BLaER1 (cell line): ENCODE data around the gene STARD4.

ENCODE experiments used
- H3K27ac ChIP-seq: shearing (Covaris generic); formaldehyde crosslinking; 2 replicates; pipeline ENCODE4 v1.8.1; 2022
- H3K27me3 ChIP-seq: shearing (Covaris generic); formaldehyde crosslinking; 2 replicates; pipeline ENCODE4 v1.8.1; 2022
- H3K36me3 ChIP-seq: shearing (Covaris generic); formaldehyde crosslinking; 2 replicates; pipeline ENCODE4 v1.8.1; 2022
- H3K4me1 ChIP-seq: shearing (Covaris generic); formaldehyde crosslinking; 2 replicates; pipeline ENCODE4 v1.8.1; 2022
- H3K4me2 ChIP-seq: shearing (Covaris generic); formaldehyde crosslinking; 2 replicates; pipeline ENCODE4 v1.8.1; 2022
- H3K4me3 ChIP-seq: shearing (Covaris generic); formaldehyde crosslinking; 2 replicates; pipeline ENCODE4 v1.8.1; 2022
- H3K9ac ChIP-seq: shearing (Covaris generic); formaldehyde crosslinking; 2 replicates; pipeline ENCODE4 v1.8.1; 2022
- H3K9me3 ChIP-seq: shearing (Covaris generic); formaldehyde crosslinking; 2 replicates; pipeline ENCODE4 v1.8.1; 2022
- H4K20me1 ChIP-seq: shearing (Covaris generic); formaldehyde crosslinking; 2 replicates; pipeline ENCODE4 v1.8.1; 2022
- Cebpa-rat ChIP-seq: shearing (Covaris generic); IDR thresholded peaks from 2 replicates; pipeline ENCODE4 v1.8.1; 2022

STARD4 gene, protein sequence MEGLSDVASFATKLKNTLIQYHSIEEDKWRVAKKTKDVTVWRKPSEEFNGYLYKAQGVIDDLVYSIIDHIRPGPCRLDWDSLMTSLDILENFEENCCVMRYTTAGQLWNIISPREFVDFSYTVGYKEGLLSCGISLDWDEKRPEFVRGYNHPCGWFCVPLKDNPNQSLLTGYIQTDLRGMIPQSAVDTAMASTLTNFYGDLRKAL

DNA sequence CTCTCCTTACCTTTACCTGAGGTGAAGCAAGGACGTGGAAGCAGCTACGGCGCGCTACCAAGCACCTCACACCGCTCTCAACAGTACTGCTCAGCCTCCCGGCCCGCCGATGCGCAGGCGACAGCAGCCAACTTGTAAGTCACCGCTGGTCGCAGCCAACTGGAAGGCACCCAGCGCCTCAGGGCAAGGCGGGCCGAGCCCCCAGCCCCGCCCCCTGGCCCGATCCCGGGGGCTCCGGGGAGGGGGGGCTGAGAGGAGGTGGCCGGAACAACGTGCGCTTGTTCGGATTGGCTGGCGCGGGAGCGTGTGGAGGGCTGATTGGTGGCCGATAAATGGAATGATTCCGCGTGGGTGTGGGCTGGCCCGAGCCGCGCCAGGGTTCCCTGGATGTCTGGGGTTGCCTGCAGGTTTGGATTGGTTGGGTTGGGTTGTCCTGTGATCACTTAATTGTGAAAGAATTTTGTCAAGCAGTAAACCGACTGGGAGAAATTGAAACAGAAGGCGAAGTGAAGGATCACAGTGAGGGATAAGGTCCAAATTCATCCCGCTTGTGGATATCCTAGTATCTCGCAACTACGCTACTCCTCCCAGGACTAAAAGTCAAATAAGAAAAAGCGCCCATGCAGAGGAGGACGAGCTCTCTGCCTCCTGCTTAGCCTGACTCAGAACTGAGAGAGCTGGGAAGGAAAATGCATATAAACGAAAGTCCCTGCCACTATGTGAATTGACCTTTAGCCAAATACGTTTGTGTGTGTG is at the start of gene STARD4:
TSS of gene STARD4 (minus strand) at position 161 of the 756 bp plus-strand sequence. CDS start 5,102 bp downstream, outside the sequence.
- peak within 1 kb of the TSS; percentile 91 for H3K9ac ChIP-seq
- TF ChIP-seq Cebpa-rat: no peak
- H3K4me2 ChIP-seq: peak within 1 kb of the TSS; percentile 91
- no peaks in the 10 kb centered on the region for H3K9me3 ChIP-seq
- no peaks in the 10 kb centered on the region for H3K36me3 ChIP-seq
- H3K27me3 ChIP-seq: no peaks in the 10 kb centered on the region
- H3K27ac ChIP-seq: peak within 1 kb of the TSS; percentile 86
- H3K4me1 ChIP-seq: peaks cover 41% of the 10 kb centered on the region
- no peaks in the 10 kb centered on the region for H4K20me1 ChIP-seq
- H3K4me3 ChIP-seq: peak within 1 kb of the TSS; percentile 97

DNA sequence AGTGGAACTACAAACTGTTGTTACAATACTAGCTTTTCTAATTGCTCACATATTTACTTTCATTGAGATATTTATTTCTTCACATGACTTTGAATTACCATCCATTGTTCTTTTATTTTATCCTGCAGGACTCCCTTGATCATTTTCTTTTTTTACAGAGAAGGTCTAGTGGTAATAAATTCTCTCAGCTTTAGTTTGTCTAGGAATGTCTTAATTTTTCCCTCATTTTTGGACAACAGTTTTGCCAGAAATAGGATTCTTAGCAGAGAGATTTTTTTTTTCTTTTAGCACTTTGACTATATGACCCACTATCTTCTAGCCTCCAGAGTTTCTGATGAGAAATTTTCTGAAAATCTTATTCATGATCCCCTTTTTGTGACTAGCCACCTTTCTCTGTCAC is 47.3 kb upstream of the STARD4 start:
- no peaks in the 10 kb centered on the region for H3K27me3 ChIP-seq
- no peak overlapping the region for H3K4me2 ChIP-seq
- H4K20me1 ChIP-seq: no peaks in the 10 kb centered on the region
- no peak for TF ChIP-seq Cebpa-rat
- peaks cover 9% of the 10 kb centered on the region for H3K4me1 ChIP-seq
- H3K4me3 ChIP-seq: no peak overlapping the region
- no peak overlapping the region for H3K27ac ChIP-seq
- H3K9me3 ChIP-seq: 0 out of 2 replicates have a peak, but pooled peaks cover 4% of the 10 kb centered on the region
- no peak overlapping the region for H3K9ac ChIP-seq
- no peaks in the 10 kb centered on the region for H3K36me3 ChIP-seq

DNA sequence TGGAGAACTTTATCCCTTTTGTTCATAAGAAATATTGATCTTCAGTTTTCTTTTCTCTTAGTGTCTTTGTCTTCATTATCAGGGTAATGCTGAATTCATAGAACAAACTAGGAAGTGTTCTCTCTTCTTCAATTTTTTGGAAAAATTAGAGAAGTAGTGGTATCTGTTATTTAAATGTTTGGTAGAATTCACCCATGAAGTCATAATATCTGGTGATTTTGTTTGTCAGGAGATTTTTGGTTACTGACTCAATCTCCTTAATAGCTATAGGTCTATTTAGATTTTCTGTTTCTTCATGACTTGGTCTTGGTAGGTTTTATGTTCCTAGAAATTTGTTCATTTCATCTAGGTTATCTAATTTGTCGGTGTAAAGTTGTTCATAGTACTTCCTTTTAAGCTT is 45.4 kb upstream of the STARD4 start:
- Histone ChIP-seq H3K4me2 (no peak overlapping the region), H3K27me3 (no peaks in the 10 kb centered on the region), H3K4me3 (no peak overlapping the region), H3K9me3 (0 out of 2 replicates have a peak, but pooled peaks cover 4% of the 10 kb centered on the region), H3K9ac (no peak overlapping the region), H3K36me3 (no peaks in the 10 kb centered on the region), H3K27ac (no peak overlapping the region), H3K4me1 (no peaks in the 10 kb centered on the region), H4K20me1 (no peaks in the 10 kb centered on the region)
- no peak for TF ChIP-seq Cebpa-rat

DNA sequence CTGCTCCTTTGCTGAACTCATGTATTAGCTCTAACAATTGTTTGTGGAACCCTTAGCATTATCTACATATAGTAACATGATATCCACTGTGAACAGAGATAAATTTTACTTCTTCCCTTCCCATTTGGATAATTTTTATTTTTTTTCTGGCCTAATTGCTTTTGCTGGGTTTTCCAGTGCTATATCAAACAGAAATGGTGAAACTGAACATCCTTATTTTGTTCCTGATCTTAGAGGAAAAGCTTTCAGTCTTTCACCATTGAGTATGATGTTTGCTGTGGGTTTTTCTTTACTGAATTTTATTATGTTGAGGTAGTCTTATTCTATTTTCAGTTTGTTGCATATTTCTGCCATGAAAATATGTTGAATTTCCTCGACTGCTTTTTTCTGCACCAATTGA is 44.8 kb upstream of the STARD4 start:
- Histone ChIP-seq H3K9me3 (0 out of 2 replicates have a peak, but pooled peaks cover 4% of the 10 kb centered on the region), H3K9ac (no peak overlapping the region), H3K4me2 (no peak overlapping the region), H3K4me3 (no peak overlapping the region), H3K4me1 (no peaks in the 10 kb centered on the region), H4K20me1 (no peaks in the 10 kb centered on the region), H3K36me3 (no peaks in the 10 kb centered on the region), H3K27me3 (no peaks in the 10 kb centered on the region), H3K27ac (no peak overlapping the region)
- TF ChIP-seq Cebpa-rat: no peak

DNA sequence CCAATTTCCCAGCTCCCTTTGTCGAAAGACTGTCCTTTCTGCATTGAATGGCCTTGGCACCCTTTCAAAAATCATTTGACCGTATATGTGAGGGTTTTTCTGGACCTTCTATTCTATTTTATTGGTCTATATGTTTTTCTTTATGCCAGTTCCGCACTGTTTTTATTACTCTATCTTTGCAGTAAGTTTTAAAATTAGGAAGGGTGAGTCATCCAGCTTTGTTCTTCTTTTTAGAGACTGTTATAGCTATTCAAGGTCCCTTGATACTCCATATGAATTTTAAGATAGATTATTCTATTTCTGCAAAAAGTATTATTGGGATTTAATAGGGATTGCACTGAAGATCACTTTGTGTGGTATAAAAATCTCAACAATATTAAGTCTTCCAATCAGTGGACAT is 44.2 kb upstream of the STARD4 start:
- Histone ChIP-seq H3K4me3 (no peak overlapping the region), H3K27me3 (no peaks in the 10 kb centered on the region)
- TF ChIP-seq Cebpa-rat: no peak

GRCh38 chr5:111555760-111556159 is 43.4 kb upstream of the STARD4 start:
- no peak overlapping the region for H3K4me3 ChIP-seq
- no peaks in the 10 kb centered on the region for H3K27me3 ChIP-seq
- no peak for TF ChIP-seq Cebpa-rat
- no peaks in the 10 kb centered on the region for H3K36me3 ChIP-seq
- no peak overlapping the region for H3K4me2 ChIP-seq
- no peak overlapping the region for H3K9ac ChIP-seq
- 0 out of 2 replicates have a peak, but pooled peaks cover under 1% of the 10 kb centered on the region for H3K9me3 ChIP-seq
- H3K27ac ChIP-seq: no peak overlapping the region
- H4K20me1 ChIP-seq: no peaks in the 10 kb centered on the region
- peaks cover 11% of the 10 kb centered on the region for H3K4me1 ChIP-seq

More for the DNA sequence above, 44.2 kb upstream of the STARD4 start:
- Histone ChIP-seq H3K9me3 (0 out of 2 replicates have a peak, but pooled peaks cover 4% of the 10 kb centered on the region), H4K20me1 (no peaks in the 10 kb centered on the region), H3K27ac (no peak overlapping the region), H3K4me1 (peaks cover 4% of the 10 kb centered on the region), H3K4me2 (no peak overlapping the region), H3K36me3 (no peaks in the 10 kb centered on the region), H3K9ac (no peak overlapping the region)

DNA sequence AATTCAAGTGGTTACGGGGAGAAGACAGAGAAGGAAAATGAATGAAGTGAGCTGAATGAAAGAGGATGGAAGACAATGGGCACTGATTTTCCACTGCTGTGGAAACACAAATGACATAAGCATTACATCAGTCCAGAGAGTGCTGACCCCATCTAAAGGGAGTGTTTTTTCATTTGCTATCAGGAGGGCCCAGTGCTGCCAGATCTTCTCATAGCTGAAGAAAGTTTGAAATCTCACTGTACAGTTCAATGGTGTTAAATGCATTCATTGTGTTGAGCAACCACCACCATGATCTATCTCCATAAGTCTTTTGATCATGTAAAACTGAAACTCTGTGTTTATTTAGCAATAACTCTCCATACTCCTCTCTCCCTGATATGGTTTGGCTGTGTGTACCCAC is 41.5 kb upstream of the STARD4 start:
- peaks cover 13% of the 10 kb centered on the region for H3K4me1 ChIP-seq
- H3K27ac ChIP-seq: no peak overlapping the region
- H3K27me3 ChIP-seq: no peaks in the 10 kb centered on the region
- no peaks in the 10 kb centered on the region for H4K20me1 ChIP-seq
- no peak for TF ChIP-seq Cebpa-rat
- H3K36me3 ChIP-seq: no peaks in the 10 kb centered on the region
- H3K9ac ChIP-seq: no peak overlapping the region
- no peak overlapping the region for H3K4me3 ChIP-seq
- no peaks in the 10 kb centered on the region for H3K9me3 ChIP-seq
- H3K4me2 ChIP-seq: no peak overlapping the region

DNA sequence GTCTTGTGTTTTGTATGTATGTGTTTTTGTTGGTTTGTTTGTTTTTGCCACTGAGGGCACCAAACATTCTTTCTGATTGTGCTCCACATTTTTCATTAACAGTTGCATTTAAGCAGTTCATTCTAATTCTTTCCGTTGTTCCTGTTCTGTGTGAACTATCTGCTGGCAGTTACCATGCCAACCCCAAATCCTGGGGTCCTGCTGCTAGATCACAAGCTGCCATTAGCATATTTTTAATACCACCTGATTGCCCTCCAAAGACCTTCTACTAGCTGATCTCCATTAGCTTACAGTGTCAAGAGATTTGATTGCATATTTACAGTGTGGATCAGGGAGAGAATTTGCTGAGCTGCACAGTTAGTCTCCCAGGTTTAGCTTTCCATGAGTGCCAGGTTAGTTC is 40.6 kb upstream of the STARD4 start:
- Histone ChIP-seq H3K9ac (no peak overlapping the region), H3K4me1 (peaks cover 13% of the 10 kb centered on the region), H3K9me3 (no peaks in the 10 kb centered on the region), H3K27me3 (no peaks in the 10 kb centered on the region), H3K36me3 (no peaks in the 10 kb centered on the region), H3K27ac (no peak overlapping the region), H3K4me3 (no peak overlapping the region), H4K20me1 (no peaks in the 10 kb centered on the region), H3K4me2 (no peak overlapping the region)
- TF ChIP-seq Cebpa-rat: no peak

GRCh38 chr5:111552492-111552891 is 40.2 kb upstream of the STARD4 start:
- Histone ChIP-seq H3K4me1 (peaks cover 13% of the 10 kb centered on the region), H3K36me3 (no peaks in the 10 kb centered on the region), H3K9ac (no peak overlapping the region), H3K4me3 (no peak overlapping the region), H3K9me3 (no peaks in the 10 kb centered on the region), H3K4me2 (no peak overlapping the region), H3K27me3 (no peaks in the 10 kb centered on the region), H4K20me1 (no peaks in the 10 kb centered on the region), H3K27ac (no peak overlapping the region)
- TF ChIP-seq Cebpa-rat: no peak

DNA sequence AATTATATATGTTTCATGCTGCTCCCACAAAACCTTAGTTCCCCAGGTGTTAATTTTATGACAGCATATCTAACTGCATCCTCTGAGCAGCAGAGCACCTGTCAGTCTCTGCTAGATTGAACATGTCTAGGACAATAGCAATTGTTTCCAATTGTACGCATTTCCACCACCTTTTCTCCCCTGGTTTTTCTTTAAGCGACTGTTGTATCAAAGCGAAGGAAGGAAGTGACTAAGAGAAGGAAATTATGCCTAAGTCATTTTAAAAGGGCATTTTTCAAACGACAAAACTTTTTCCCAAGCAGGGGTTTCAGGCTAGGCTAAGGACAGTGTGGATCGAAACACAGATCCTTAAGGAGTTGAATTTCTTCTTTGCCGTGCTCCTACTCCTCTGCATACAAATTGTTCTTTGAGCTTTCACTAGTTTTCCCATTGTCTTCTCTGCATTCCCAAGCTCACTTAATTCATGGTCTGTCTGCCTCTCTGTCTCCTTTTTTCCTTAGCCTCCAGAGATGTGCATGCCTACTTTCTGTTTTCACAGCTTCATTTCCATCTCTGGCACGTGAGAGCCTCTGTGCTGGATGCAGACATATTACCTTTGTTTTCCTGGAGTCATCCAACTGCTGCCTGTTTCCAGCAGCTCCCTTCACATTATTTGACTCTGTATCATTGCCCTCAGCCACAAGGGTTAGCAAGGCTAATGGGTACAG is 39.4 kb upstream of the STARD4 start:
- Histone ChIP-seq H3K4me2 (peak overlapping the region; percentile 50), H3K4me3 (no peak overlapping the region), H3K27me3 (no peaks in the 10 kb centered on the region), H3K9ac (no peak overlapping the region), H3K27ac (no peak overlapping the region), H4K20me1 (no peaks in the 10 kb centered on the region), H3K9me3 (no peaks in the 10 kb centered on the region), H3K36me3 (no peaks in the 10 kb centered on the region), H3K4me1 (peaks cover 13% of the 10 kb centered on the region)
- TF ChIP-seq Cebpa-rat: no peak
